RPMI8226 (cell line): ENCODE data around the gene TOMM22.
A peak's percentile ranks its signal among the peaks of the same experiment; 100 is the strongest.

Experiments
- DNase-seq: peaks from one replicate; pipeline ENCODE4 v3.0.0-alpha.2; 2015

Gene TOMM22

GRCh38 chr22:38696606-38697424 is 15.1 kb downstream of the TOMM22 start:
- no peak for DNase-seq

DNA sequence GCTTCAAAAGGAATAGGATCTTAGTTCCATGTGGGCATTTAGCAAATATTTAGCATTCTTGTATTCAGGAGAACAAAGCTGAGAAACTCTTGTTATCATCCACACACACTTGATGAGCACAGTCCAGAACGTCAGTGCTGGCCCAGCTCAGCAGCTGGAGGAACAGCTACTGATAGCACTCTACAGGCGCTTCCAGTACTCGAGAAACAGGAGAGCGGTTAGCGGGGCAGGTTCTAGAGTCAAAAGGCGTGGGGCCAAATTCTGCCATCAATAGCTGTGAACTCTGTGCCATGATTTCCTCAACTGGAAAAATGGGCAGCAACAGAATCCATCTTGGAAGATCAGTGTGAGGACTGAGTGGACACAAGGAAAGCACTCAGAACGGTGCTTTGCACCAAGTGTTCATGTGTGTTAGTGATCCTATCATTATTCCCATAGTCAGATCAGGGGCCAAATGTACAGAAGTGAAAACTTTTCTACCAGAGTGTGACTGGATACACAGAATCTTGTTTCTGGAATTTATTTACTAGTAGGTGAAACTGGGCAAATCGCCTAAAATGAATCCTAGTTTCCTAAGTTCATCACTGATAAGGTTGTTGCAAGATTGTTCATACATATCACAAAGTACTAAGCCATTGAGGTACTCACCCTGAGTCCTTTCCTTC is 15.8 kb downstream of the TOMM22 start:
- no peak for DNase-seq

- DNase-seq = no peak
These were observed 16.8 kb downstream of the TOMM22 start for GRCh38 chr22:38698407-38699094.

- no peak for DNase-seq
These were observed 17.4 kb downstream of the TOMM22 start for GRCh38 chr22:38699143-38699542.

DNA sequence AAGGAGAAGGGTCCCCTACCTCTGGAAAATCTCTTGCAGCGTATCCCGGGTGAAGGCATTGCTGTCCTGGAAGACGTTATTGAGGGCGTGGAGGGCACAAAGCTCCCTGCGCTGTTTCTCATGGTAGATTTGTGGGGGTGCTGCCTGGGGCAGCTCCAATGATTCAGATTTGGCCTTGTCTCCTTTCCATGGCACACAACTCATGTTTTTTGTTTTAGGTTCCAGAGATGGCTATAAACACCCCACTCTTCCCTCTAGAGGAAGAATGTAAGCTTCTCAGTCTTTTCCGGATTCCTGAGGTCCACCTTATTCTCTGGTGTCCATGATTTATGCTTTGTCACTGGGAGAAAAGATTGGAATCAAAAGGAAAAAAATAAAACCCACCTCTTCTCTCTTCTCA is 18.0 kb downstream of the TOMM22 start:
- DNase-seq = no peak

DNA sequence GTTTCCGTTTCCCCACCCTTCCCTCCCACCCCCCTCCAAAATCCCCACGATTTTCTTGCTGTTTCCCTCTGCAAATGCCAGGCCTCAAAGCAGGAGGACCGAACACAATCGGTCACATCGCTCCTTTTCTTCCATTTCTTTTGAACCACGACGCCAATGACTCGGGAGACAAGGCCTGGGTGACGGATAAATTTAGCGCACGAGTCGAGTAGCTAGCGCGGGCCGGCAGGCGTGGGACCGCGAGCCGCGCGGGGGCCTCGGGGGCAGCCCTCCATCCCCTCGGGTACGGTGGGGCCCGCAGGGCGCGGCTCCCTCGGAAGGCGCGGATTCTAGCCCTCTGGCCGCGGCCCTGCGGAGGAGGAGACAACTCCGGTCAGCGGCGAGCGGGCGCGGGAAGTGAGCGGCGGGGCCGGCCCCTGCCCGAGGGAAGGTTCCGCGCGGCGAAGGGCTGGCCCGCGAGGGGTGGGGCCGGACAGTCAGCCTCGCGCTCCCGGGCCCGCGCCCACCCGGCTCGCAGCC is 18.6 kb downstream of the TOMM22 start:
- DNase-seq = no peak

DNA sequence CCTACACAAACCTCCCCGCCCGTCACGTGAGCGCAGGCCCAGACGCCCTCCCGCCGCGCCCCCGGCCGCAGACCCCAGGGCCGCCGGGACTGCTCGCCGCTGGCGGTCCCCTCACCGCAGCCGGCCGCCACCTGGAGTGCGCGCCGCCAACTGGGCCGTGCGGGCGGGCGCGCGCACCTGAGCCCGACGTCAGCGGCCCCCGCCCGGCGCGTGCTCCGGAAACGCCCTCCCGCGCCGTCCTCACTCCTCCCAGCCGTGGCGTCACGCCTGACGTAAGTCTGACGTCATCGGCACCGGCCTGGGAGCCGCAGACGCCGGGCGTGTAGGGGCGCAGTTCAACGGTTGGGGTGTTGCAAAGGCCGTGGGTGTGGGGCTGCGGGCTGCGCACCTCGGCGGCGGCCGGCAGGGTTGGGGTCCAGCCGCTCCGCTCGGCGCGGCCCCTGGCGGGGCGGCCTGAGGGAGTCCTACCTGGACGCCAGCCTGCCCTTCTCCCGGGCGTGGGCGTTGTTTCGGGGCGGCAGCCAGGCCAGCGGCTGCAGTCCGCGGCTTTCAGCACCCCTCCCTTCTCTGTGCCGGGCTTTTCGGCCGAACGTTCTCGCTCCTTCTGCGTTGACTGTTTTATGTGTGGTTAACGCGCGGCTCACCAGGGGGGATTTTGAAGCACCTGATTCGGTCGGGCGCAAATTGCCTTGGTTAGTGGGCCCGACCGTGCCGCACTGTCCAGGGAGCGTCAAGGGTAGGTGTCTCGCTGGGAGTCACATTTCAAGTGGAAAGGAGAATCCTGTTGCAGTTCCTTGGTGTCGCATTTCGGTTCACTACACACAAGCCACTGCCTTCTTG is 19.3 kb downstream of the TOMM22 start, which contains the start of gene JOSD1:
TSS of gene JOSD1 (minus strand) at position 155 of the 840 bp plus-strand sequence. CDS start 956 bp downstream, outside the sequence.
- DNase-seq = peak; percentile 98

GRCh38 chr22:38704654-38705234 is 23.0 kb downstream of the TOMM22 start:
- DNase-seq = peak; percentile 26

DNA sequence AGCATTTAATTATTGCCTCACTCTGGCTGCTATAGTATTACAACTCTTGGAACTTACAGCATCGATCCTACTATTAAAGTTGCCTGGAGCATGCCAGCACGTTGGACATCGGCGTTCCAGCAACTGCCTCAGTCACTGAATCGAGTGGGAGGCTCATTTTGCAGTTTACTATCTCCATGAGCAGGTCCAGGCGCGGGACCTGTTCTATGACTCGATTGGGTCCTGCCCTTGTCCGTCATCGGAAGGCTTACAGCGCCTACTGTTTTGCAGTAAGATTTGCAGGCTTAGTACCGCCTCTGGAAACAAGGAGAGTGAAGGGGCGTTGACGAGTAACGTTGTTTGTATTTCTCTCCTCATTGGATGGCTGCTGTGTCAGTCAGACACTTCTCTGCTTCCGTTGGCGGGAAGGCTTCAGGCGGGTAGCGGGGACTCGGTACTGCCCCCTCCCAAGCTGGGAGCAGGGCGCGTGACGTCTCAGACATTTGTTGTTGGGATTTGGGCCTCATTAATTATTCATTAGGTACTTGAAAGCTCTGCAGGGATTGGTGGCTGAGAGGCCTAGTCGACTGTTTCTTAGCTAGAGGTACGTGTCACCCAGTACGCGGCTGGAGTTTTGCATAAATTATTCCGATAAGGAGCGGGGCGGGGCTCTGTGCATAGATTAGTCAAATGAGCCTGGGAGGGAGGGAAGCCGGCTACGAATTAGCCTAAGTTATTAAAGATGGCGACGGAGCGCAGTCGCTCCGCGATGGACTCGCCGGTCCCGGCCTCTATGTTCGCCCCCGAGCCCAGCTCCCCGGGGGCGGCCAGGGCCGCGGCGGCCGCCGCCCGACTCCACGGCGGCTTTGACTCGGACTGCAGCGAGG is 23.7 kb downstream of the TOMM22 start, which contains the start of gene GTPBP1:
TSS of gene GTPBP1 (plus strand) at position 710 of the 866 bp plus-strand sequence. CDS start at position 722, 12 bp downstream.
- DNase-seq = peak; percentile 100

DNA sequence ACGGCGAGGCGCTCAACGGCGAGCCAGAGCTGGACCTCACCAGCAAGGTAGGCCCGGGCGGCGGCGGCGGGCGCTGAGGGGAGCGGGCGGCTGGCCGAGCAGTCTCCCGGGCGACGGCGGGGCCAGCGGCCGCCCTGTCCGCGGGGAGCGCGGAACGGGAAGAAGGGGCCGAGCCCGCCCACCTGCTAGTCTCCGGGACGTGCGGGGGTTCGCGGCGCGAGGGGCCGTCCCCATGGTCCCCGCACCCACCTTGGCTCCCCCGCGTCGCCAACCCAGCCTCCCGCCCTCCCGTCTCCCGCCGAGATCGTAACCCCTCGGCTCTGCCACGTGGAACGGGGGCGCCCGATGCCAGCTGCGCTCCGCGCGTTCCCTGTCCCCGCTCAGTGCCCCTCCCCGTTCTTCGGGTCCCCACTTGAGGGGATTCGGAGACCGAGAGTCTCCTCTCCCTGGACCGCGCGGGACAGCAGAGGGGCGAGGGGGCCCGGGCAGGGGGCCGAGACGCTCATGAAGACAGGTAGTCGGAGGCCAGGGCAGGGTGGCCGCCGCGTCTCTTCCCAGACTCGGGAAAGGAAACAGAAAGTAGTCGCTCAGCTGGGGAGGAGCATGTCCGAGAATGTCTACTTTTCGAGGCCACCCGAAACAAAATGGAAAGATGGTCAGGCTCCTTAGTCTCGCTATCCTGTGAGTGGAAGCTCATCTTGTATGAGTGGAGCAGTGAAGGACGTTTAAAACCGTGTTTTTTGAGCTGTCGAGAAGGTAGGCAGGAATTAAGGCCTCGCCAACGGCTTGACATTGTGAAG is 24.5 kb downstream of the TOMM22 start:
- peak; percentile 53 for DNase-seq

GRCh38 chr22:38706901-38707195 is 25.1 kb downstream of the TOMM22 start:
- DNase-seq = no peak

- no peak for DNase-seq
These were observed 25.6 kb downstream of the TOMM22 start for GRCh38 chr22:38707346-38707745.

DNA sequence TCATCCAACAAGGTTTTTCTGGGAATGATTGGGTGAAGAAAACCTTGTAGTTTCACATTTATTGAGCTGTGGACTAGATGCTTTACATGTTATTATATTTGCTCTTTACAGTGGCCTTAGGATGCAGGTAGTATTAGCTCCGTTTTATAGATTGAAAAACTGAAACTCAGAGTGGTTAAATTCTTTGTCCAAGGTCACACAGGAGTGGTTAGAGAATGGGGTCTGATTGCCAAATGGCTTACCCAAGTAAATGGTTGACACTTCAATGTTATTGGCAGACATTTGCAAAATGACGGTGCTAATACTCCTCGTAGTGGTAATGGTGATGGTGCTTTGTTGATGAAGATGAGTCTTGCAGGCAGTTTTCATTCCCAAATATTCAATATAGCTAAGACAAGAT is 26.2 kb downstream of the TOMM22 start:
- no peak for DNase-seq

DNA sequence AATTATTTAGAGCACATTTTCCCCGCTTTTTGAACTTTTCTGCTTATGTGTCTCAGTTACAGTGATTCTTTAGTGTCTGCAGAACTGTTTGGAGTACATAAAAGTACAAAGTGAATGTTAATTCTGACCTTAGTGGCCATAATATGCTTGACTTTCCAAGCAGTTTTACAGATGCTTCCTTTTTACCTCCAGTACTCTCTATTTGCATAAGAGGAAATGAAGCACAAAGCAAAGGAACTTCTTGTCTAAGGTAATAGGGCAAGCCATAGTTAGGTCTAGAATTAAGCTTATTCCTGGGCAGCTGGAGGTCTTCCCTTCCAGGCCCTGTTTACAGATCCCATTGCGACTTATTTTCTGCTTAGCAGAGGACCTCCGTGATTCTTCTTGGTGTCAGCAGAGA is 27.5 kb downstream of the TOMM22 start:
- no peak for DNase-seq

DNA sequence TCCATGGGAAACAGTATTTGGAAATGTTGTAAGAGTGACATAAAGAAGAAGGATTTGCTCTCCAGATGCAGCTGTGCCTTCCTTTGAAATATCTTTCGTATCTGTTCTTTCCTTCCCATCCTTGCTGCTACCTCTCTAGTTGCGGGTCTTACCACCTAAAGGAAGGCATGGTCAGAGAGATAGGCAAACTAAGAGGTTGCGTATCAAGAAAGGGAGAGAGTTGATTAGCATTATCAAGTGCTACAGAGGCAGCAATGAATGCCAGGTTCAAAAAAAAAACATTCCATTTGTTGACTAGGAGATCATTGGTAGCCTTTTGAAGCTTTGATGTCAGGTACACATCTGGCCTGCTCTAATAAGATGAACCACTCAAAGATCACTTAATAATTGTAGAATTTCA is 28.6 kb downstream of the TOMM22 start:
- DNase-seq = no peak

GRCh38 chr22:38710866-38711265 is 29.1 kb downstream of the TOMM22 start:
- DNase-seq = no peak

- DNase-seq = no peak
These were observed 30.9 kb downstream of the TOMM22 start for GRCh38 chr22:38712486-38713207.

DNA sequence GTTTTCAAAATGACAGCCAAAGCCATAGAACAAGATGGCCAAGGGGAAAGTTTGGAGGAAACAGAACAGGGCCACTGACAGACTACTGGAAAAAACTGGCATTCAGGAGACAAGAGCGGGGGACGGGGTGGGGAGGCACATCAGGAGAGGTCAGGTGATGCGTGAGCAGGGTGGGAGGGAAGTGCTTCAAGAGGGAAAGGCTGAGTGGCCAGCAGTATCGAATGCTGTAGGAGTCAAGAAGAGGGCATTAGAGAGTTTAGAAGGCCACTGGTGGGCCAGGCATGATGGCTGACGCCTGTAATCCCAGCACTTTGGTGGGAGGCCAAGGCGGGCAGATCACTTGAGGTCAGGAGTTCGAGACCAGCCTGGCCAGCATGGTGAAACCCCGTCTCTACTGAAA is 32.2 kb downstream of the TOMM22 start:
- DNase-seq = no peak

DNA sequence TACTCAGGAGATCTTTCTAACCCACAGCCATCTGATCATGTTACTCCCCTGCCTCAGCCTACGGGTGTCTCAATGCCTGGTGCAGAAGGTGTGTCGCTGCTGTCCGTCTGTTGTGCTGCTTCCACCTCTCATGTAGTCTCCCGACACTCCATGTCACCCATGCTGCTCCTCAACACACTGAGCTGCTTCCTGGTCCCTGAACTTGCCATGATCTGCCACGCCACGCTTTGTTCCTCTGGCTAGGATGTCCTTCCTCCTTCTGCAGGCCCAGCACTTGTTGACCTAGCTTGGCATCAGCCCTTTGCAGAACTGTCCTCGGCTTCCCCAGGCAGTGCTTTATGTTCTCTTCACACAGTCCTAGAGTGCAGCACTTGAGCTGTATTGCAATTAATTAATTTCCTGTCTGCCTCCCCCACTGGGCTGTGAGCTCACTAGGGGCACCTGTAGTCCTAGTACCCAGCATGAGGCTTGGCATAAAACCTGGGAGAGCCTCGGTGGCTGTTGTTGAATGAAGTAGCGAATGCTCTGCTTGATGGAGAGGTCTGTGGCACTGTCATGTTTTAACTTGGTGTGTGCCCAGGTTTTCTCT is 33.5 kb downstream of the TOMM22 start:
- no peak for DNase-seq
